GM20000 (cell line): Measurements from ENCODE around the gene PCBP2.
"Not testable (repeated sequence)": the region's sequence is repeated elsewhere in the genome, so short reads cannot be mapped to it uniquely, and the experiment has no call there.

ENCODE experiments used
- DNase-seq: peaks from one replicate; pipeline ENCODE4 v3.0.0; 2012; ENCODE audit warnings: low spot score
- TF ChIP-seq, protein P1 (sequence below): IDR thresholded peaks from 2 replicates; pipeline ENCODE4 v1.5.1; 2012; ENCODE audit warnings: mild to moderate bottlenecking, control low read depth; ENCODE audit errors: extremely low read depth, missing control alignments

PCBP2 gene

GRCh38 chr12:53418221-53418620 is 33.7 kb upstream of the PCBP2 start:
- TF ChIP-seq, protein P1, sequence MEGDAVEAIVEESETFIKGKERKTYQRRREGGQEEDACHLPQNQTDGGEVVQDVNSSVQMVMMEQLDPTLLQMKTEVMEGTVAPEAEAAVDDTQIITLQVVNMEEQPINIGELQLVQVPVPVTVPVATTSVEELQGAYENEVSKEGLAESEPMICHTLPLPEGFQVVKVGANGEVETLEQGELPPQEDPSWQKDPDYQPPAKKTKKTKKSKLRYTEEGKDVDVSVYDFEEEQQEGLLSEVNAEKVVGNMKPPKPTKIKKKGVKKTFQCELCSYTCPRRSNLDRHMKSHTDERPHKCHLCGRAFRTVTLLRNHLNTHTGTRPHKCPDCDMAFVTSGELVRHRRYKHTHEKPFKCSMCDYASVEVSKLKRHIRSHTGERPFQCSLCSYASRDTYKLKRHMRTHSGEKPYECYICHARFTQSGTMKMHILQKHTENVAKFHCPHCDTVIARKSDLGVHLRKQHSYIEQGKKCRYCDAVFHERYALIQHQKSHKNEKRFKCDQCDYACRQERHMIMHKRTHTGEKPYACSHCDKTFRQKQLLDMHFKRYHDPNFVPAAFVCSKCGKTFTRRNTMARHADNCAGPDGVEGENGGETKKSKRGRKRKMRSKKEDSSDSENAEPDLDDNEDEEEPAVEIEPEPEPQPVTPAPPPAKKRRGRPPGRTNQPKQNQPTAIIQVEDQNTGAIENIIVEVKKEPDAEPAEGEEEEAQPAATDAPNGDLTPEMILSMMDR: no peak
- no peak for DNase-seq

DNA sequence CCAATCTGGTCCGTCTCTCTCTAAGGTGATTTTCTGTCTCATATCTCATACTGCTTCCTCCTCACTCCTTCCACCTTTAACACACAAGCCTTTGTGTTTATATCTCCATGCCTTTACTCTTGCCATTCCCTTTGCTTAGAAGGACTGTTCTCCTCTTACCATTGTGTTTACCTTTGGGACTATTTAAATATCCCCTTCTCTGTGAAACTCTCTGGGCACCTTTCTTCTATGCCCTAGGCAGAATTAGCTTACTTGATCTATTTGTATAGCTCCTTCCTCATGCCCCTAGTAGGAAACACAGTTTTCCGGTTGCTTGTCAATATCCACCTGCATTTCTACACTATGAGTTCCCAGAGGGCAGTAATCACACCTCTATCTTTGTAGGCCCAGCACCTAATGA is 32.1 kb upstream of the PCBP2 start:
- DNase-seq: no peak
- TF ChIP-seq, protein P1: no peak

- DNase-seq: not testable (repeated sequence)
Observed at GRCh38 chr12:53422247-53422646, 29.7 kb upstream of the PCBP2 start.

GRCh38 chr12:53423597-53423996 is 28.3 kb upstream of the PCBP2 start, which contains the start of gene AMHR2:
Gene AMHR2, plus strand, starts transcription at chr12:53423855. Its CDS starts 80 bp downstream, at chr12:53423935.
- TF ChIP-seq, protein P1: no peak
- no peak for DNase-seq

DNA sequence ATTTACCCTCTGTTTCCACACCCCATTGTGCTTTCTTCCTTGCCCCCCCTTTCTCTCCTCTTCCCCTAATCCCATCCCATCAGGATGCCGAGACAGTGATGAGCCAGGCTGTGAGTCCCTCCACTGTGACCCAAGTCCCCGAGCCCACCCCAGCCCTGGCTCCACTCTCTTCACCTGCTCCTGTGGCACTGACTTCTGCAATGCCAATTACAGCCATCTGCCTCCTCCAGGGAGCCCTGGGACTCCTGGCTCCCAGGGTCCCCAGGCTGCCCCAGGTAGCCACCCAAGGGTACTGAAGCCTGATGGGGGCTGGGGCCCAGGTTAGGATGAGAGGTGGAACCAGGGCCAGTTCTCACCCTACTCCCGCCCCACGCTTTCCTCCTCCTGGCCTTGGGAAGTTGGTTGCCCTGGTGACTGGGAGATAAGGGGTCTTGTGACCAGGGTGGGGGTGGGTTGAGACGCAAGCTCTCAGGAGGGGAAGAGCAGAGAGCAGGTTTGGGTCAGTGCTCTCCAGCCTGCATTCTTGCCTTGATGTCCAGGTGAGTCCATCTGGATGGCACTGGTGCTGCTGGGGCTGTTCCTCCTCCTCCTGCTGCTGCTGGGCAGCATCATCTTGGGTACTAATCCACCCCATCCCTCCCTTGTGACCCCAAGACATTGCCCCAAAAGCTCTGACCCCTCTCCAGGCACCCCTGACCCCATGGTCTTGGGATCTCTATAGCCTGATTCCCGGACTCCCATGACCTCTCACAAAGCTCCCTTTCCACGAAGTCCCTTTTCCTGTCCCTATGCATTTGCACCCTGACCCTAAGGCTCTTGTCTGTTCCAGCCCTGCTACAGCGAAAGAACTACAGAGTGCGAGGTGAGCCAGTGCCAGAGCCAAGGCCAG is 27.0 kb upstream of the PCBP2 start:
- DNase-seq: no peak
- TF ChIP-seq, protein P1: no peak

DNA sequence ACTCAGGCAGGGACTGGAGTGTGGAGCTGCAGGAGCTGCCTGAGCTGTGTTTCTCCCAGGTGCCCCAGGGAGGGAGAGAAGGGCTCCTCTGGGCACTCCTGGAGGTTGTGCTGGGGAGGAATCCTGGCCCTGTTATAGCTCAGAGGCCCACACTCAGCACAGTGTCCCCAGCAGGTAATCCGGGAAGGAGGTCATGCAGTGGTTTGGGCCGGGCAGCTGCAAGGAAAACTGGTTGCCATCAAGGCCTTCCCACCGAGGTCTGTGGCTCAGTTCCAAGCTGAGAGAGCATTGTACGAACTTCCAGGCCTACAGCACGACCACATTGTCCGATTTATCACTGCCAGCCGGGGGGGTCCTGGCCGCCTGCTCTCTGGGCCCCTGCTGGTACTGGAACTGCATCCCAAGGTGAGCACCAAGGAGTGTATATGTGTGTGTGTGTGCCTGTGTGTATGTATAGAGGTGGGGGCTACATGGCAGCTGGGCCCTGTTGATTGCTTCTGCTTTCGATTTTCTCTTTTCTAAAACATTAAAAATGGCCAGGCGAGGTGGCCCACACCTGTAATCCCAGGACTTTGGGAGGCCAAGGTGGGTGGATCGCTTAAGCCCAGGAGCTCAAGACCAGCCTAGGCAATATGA is 26.3 kb upstream of the PCBP2 start:
- TF ChIP-seq, protein P1: no peak
- no peak for DNase-seq

- TF ChIP-seq, protein P1: no peak
- DNase-seq: no peak
Observed at GRCh38 chr12:53427905-53428594, 23.9 kb upstream of the PCBP2 start.
